HAP-1 (cell line): Measurements from ENCODE around the gene TMPRSS11E.
A peak's percentile ranks its signal among the peaks of the same experiment; 100 is the strongest.
"Not testable (repeated sequence)": the region's sequence is repeated elsewhere in the genome, so short reads cannot be mapped to it uniquely, and the experiment has no call there.

ENCODE experiments used
- DNase-seq, 2 experiments: peaks; one replicate each; pipeline ENCODE4 v3.0.0-alpha.2; 2016 to 2020; ENCODE audit warnings: low spot score in 2 of 2
- H3K27me3 ChIP-seq: fragments of 250-450 bp; sonication (Bioruptor Pico); 2 replicates; pipeline ENCODE4 v1.5.1; 2020; ENCODE audit warnings: low read depth, mild to moderate bottlenecking, moderate library complexity
- H3K36me3 ChIP-seq: fragments of 250-450 bp; sonication (Bioruptor Pico); replicated peaks from 2 replicates; pipeline ENCODE4 v1.5.1; 2020; ENCODE audit warnings: mild to moderate bottlenecking
- H3K4me1 ChIP-seq: fragments of 250-450 bp; sonication (Bioruptor Pico); 2 replicates; pipeline ENCODE4 v1.5.1; 2020; ENCODE audit warnings: mild to moderate bottlenecking
- H3K4me3 ChIP-seq: fragments of 250-450 bp; sonication (Bioruptor Pico); 2 replicates; pipeline ENCODE4 v1.5.1; 2020; ENCODE audit warnings: mild to moderate bottlenecking, moderate library complexity
- H3K9me3 ChIP-seq: fragments of 250-450 bp; sonication (Bioruptor Pico); 2 replicates; pipeline ENCODE4 v1.5.1; 2020; ENCODE audit warnings: mild to moderate bottlenecking, moderate library complexity
- in situ Hi-C: fragments of 300-500 bp; cut with MboI; formaldehyde crosslinking; loops from 3 replicates; pipeline ENCODE4 v1.14.3; 2020; ENCODE audit warnings: low sequenced_read_pairs, inconsistent platforms, mixed read lengths

TMPRSS11E gene

GRCh38 chr4:68447201-68447600 is at the start of gene TMPRSS11E:
TSS of gene TMPRSS11E (plus strand) at chr4:68447463. CDS start at chr4:68447513, 50 bp downstream.
- DNase-seq: no peak
- in situ Hi-C loops: no loop called here

GRCh38 chr4:68399306-68399705 is 48.0 kb upstream of the TMPRSS11E start:
- no peak overlapping the region for H3K4me3 ChIP-seq
- H3K27me3 ChIP-seq: no peaks in the 10 kb centered on the region
- in situ Hi-C loops: no loop called here
- H3K9me3 ChIP-seq: no peaks in the 10 kb centered on the region
- DNase-seq: no peak
- H3K4me1 ChIP-seq: peaks cover 8% of the 10 kb centered on the region
- H3K36me3 ChIP-seq: no peaks in the 10 kb centered on the region

More at GRCh38 chr4:68447201-68447600, at the start of gene TMPRSS11E:
- H3K36me3 ChIP-seq: no peaks in the 10 kb centered on the region
- peaks cover 38% of the 10 kb centered on the region for H3K27me3 ChIP-seq
- H3K9me3 ChIP-seq: no peaks in the 10 kb centered on the region
- no peaks in the 10 kb centered on the region for H3K4me1 ChIP-seq
- H3K4me3 ChIP-seq: no peak within 1 kb of the TSS

GRCh38 chr4:68401231-68401630 is 46.0 kb upstream of the TMPRSS11E start:
- H3K4me3 ChIP-seq: no peak overlapping the region
- in situ Hi-C loops: no loop called here
- H3K9me3 ChIP-seq: no peaks in the 10 kb centered on the region
- no peaks in the 10 kb centered on the region for H3K27me3 ChIP-seq
- no peak for DNase-seq
- H3K4me1 ChIP-seq: peaks cover 13% of the 10 kb centered on the region
- no peaks in the 10 kb centered on the region for H3K36me3 ChIP-seq

- no peaks in the 10 kb centered on the region for H3K36me3 ChIP-seq
- H3K27me3 ChIP-seq: no peaks in the 10 kb centered on the region
- H3K4me3 ChIP-seq: no peak overlapping the region
- peaks cover 21% of the 10 kb centered on the region for H3K4me1 ChIP-seq
- H3K9me3 ChIP-seq: no peaks in the 10 kb centered on the region
- in situ Hi-C loops: no loop called here
- peak; percentile 25 to 90 for DNase-seq
Observed at GRCh38 chr4:68404153-68404552, 43.1 kb upstream of the TMPRSS11E start.

GRCh38 chr4:68405718-68406478 is 41.4 kb upstream of the TMPRSS11E start:
- H3K4me3 ChIP-seq, DNase-seq, H3K9me3 ChIP-seq, H3K36me3 ChIP-seq, in situ Hi-C loops, H3K27me3 ChIP-seq: not testable (repeated sequence)
- H3K4me1 ChIP-seq: peaks cover 21% of the 10 kb centered on the region

GRCh38 chr4:68406479-68406859 is 40.8 kb upstream of the TMPRSS11E start:
- in situ Hi-C loops: no loop called here
- no peak overlapping the region for H3K4me3 ChIP-seq
- peaks cover 21% of the 10 kb centered on the region for H3K4me1 ChIP-seq
- H3K9me3 ChIP-seq: no peaks in the 10 kb centered on the region
- H3K27me3 ChIP-seq: no peaks in the 10 kb centered on the region
- no peaks in the 10 kb centered on the region for H3K36me3 ChIP-seq
- no peak for DNase-seq

GRCh38 chr4:68407015-68407867 is 40.0 kb upstream of the TMPRSS11E start:
- in situ Hi-C loops: not testable (repeated sequence)

GRCh38 chr4:68407868-68408190 is 39.4 kb upstream of the TMPRSS11E start:
- Histone ChIP-seq H3K36me3 (no peaks in the 10 kb centered on the region), H3K4me1 (peaks cover 21% of the 10 kb centered on the region), H3K27me3 (no peaks in the 10 kb centered on the region), H3K9me3 (no peaks in the 10 kb centered on the region), H3K4me3 (no peak overlapping the region)
- in situ Hi-C loops: no loop called here
- DNase-seq: no peak

More at GRCh38 chr4:68407015-68407867, 40.0 kb upstream of the TMPRSS11E start:
- H3K9me3 ChIP-seq, H3K27me3 ChIP-seq, H3K36me3 ChIP-seq, H3K4me3 ChIP-seq, DNase-seq: not testable (repeated sequence)
- H3K4me1 ChIP-seq: peaks cover 21% of the 10 kb centered on the region

GRCh38 chr4:68410149-68410548 is 37.1 kb upstream of the TMPRSS11E start:
- in situ Hi-C loops: no loop called here
- Histone ChIP-seq H3K27me3 (no peaks in the 10 kb centered on the region), H3K4me1 (peaks cover 8% of the 10 kb centered on the region), H3K9me3 (no peaks in the 10 kb centered on the region), H3K4me3 (no peak overlapping the region), H3K36me3 (no peaks in the 10 kb centered on the region)
- DNase-seq: no peak

GRCh38 chr4:68410643-68411042 is 36.6 kb upstream of the TMPRSS11E start:
- in situ Hi-C loops: no loop called here
- H3K4me1 ChIP-seq: peaks cover 8% of the 10 kb centered on the region
- H3K27me3 ChIP-seq: no peaks in the 10 kb centered on the region
- H3K9me3 ChIP-seq: no peaks in the 10 kb centered on the region
- H3K36me3 ChIP-seq: no peaks in the 10 kb centered on the region
- H3K4me3 ChIP-seq: no peak overlapping the region
- DNase-seq: no peak

- H3K36me3 ChIP-seq, DNase-seq, in situ Hi-C loops, H3K9me3 ChIP-seq, H3K4me3 ChIP-seq, H3K4me1 ChIP-seq, H3K27me3 ChIP-seq: not testable (repeated sequence)
Observed at GRCh38 chr4:68412031-68412430, 35.2 kb upstream of the TMPRSS11E start.

- no peaks in the 10 kb centered on the region for H3K27me3 ChIP-seq
- in situ Hi-C loops: no loop called here
- no peaks in the 10 kb centered on the region for H3K9me3 ChIP-seq
- no peak for DNase-seq
- no peaks in the 10 kb centered on the region for H3K36me3 ChIP-seq
- no peaks in the 10 kb centered on the region for H3K4me1 ChIP-seq
- H3K4me3 ChIP-seq: no peak overlapping the region
Observed at GRCh38 chr4:68416591-68416990, 30.7 kb upstream of the TMPRSS11E start.

GRCh38 chr4:68426516-68426915 is 20.7 kb upstream of the TMPRSS11E start:
- no peak for DNase-seq

GRCh38 chr4:68430337-68430736 is 16.9 kb upstream of the TMPRSS11E start:
- Histone ChIP-seq H3K36me3 (no peaks in the 10 kb centered on the region), H3K4me1 (no peaks in the 10 kb centered on the region), H3K27me3 (no peaks in the 10 kb centered on the region), H3K4me3 (no peak overlapping the region), H3K9me3 (no peaks in the 10 kb centered on the region)
- in situ Hi-C loops: no loop called here
- no peak for DNase-seq

More at GRCh38 chr4:68426516-68426915, 20.7 kb upstream of the TMPRSS11E start:
- Histone ChIP-seq H3K27me3 (no peaks in the 10 kb centered on the region), H3K4me3 (no peak overlapping the region), H3K36me3 (no peaks in the 10 kb centered on the region), H3K9me3 (no peaks in the 10 kb centered on the region), H3K4me1 (no peaks in the 10 kb centered on the region)
- in situ Hi-C loops: no loop called here
